H1 (cell line): ENCODE measurements around the gene FAM9B. TPM values are rescaled to one million over a fixed set of nuclear protein-coding genes. Genes with fewer than 3 reads are reported as not detected.

Experiments used
- CTCF ChIA-PET: fragments of 300-600 bp; sonication (Branson Sonifier 250); formaldehyde crosslinking; loops from one replicate; lab custom pipeline; 2021; ENCODE audit not compliant: partially characterized antibody; lab: Charles Lee
- POLR2A ChIA-PET: fragments of 300-600 bp; sonication (Branson Sonifier 250); formaldehyde crosslinking; loops from one replicate; lab custom pipeline; 2021; ENCODE audit warnings: inconsistent platforms; ENCODE audit not compliant: partially characterized antibody; lab: Charles Lee
- DNase-seq, 2 experiments: peaks; one replicate each; pipeline versions ENCODE4 v3.0.0 to v3.0.0-alpha.2; 2010 to 2022; ENCODE audit warnings: low spot score in 2 of 2, low read depth in 1 of 2, mixed read lengths in 1 of 2
- FAIRE-seq: peaks from 2 replicates; lab custom pipeline; 2011; peaks lifted over from hg19 to GRCh38; lab: Jason Lieb, UNC
- H2AFZ ChIP-seq: 2 replicates; pipeline ENCODE4 v1.8.1; 2012; ENCODE audit warnings: low read length, inconsistent platforms
- H2AK5ac ChIP-seq: 2 replicates; pipeline ENCODE4 v1.6.1; 2013; ENCODE audit warnings: low read depth, low read length
- H2BK120ac ChIP-seq: replicated peaks from 2 replicates; pipeline ENCODE3; 2013; ENCODE audit warnings: low read depth, low read length, inconsistent platforms
- H2BK12ac ChIP-seq: 2 replicates; pipeline ENCODE4 v1.6.1; 2013; ENCODE audit warnings: low read depth, low read length
- H2BK15ac ChIP-seq: 2 replicates; pipeline ENCODE4 v1.6.1; 2013; ENCODE audit warnings: low read length
- H2BK20ac ChIP-seq: 2 replicates; pipeline ENCODE4 v1.6.1; 2013; ENCODE audit warnings: low read length
- H2BK5ac ChIP-seq: 2 replicates; pipeline ENCODE4 v1.6.1; 2013; ENCODE audit warnings: low read depth, low read length
- H3K14ac ChIP-seq: 2 replicates; pipeline ENCODE4 v1.6.1; 2013; ENCODE audit warnings: inconsistent platforms; ENCODE audit not compliant: insufficient read length
- H3K18ac ChIP-seq: 2 replicates; pipeline ENCODE4 v1.6.1; 2013; ENCODE audit warnings: low read length; ENCODE audit errors: extremely low read depth
- H3K23ac ChIP-seq: 2 replicates; pipeline ENCODE4 v1.6.1; 2013; ENCODE audit warnings: inconsistent platforms; ENCODE audit not compliant: insufficient read length
- H3K23me2 ChIP-seq: 2 replicates; pipeline ENCODE4 v1.6.1; 2013; ENCODE audit warnings: low read depth, low read length
- H3K27ac ChIP-seq: 2 replicates; pipeline ENCODE4 v1.6.1; 2011; ENCODE audit warnings: low read depth, low read length, inconsistent platforms
- H3K27me3 ChIP-seq, 4 experiments: replicated peaks in 1 of 4; 1 replicate in 1 of 4; 2 replicates in 3 of 4; pipeline versions ENCODE4 v1.6.1 to v1.8.1; 2011 to 2013; ENCODE audit warnings: low read length in 3 of 4, mild to moderate bottlenecking in 3 of 4, inconsistent platforms in 2 of 4, mixed read lengths in 2 of 4, moderate library complexity in 1 of 4; ENCODE audit not compliant: control insufficient read depth in 3 of 4, insufficient read depth in 3 of 4; ENCODE audit errors: extremely low read depth in 1 of 4
- H3K36me3 ChIP-seq, 4 experiments: 2 replicates each; pipeline versions ENCODE4 v1.6.1 to v1.8.1; 2011 to 2013; ENCODE audit warnings: mild to moderate bottlenecking in 4 of 4, low read length in 3 of 4, moderate library complexity in 2 of 4, control low read depth in 1 of 4, inconsistent platforms in 1 of 4; ENCODE audit not compliant: insufficient read depth in 4 of 4, control insufficient read depth in 2 of 4
- H3K4ac ChIP-seq: replicated peaks from 2 replicates; pipeline ENCODE3; 2013; ENCODE audit warnings: low read length, low read depth, mixed read lengths, inconsistent platforms; ENCODE audit not compliant: insufficient read length
- H3K4me1 ChIP-seq, 4 experiments: replicated peaks in 1 of 4; 1 replicate in 1 of 4; 2 replicates in 3 of 4; pipeline versions ENCODE4 v1.6.1 to v1.8.1; 2011 to 2013; ENCODE audit warnings: low read length in 3 of 4, inconsistent platforms in 2 of 4, mixed read lengths in 1 of 4; ENCODE audit not compliant: insufficient read depth in 4 of 4, control insufficient read depth in 3 of 4
- H3K4me2 ChIP-seq, 2 experiments: 2 replicates each; pipeline versions ENCODE4 v1.6.1 to v1.8.1; 2011 to 2013; ENCODE audit warnings: low read depth in 2 of 2, low read length in 2 of 2, control low read depth in 1 of 2, inconsistent platforms in 1 of 2, mild to moderate bottlenecking in 1 of 2; ENCODE audit not compliant: insufficient read depth in 1 of 2
- H3K4me3 ChIP-seq, 4 experiments: fragments of 200-600, 300-600 bp in 1 of 4; sonication (generic), shearing (Covaris generic), sonication (Bioruptor Twin) in 1 of 4; 2 replicates each; pipeline versions ENCODE4 v1.5.1 to v1.8.1; 2011 to 2016; ENCODE audit warnings: low read length in 4 of 4, low read depth in 3 of 4, control low read depth in 2 of 4, inconsistent platforms in 2 of 4, mild to moderate bottlenecking in 2 of 4, mixed read lengths in 1 of 4, moderate library complexity in 1 of 4; ENCODE audit not compliant: insufficient read depth in 2 of 4; ENCODE audit errors: extremely low read depth in 1 of 4
- H3K56ac ChIP-seq: replicated peaks from 2 replicates; pipeline ENCODE3; 2013; ENCODE audit warnings: low read depth, mild to moderate bottlenecking, mixed read lengths, low read length, inconsistent platforms; ENCODE audit not compliant: insufficient read length
- H3K79me1 ChIP-seq: 2 replicates; pipeline ENCODE4 v1.6.1; 2013; ENCODE audit warnings: low read depth, low read length, control low read depth
- H3K79me2 ChIP-seq, 2 experiments: 2 replicates each; pipeline versions ENCODE4 v1.6.1 to v1.8.1; 2012 to 2013; ENCODE audit warnings: low read length in 2 of 2, mild to moderate bottlenecking in 2 of 2, inconsistent platforms in 1 of 2; ENCODE audit not compliant: insufficient read depth in 2 of 2, control insufficient read depth in 1 of 2
- H3K9ac ChIP-seq, 4 experiments: replicated peaks in 1 of 4; 1 replicate in 1 of 4; 2 replicates in 3 of 4; pipeline versions ENCODE4 v1.6.1 to v1.8.1; 2011 to 2013; ENCODE audit warnings: low read depth in 3 of 4, low read length in 3 of 4, control low read depth in 2 of 4, mild to moderate bottlenecking in 2 of 4, moderate library complexity in 2 of 4, inconsistent platforms in 1 of 4; ENCODE audit errors: extremely low read depth in 1 of 4
- H3K9me3 ChIP-seq, 2 experiments: 2 replicates each; pipeline versions ENCODE4 v1.6.1 to v1.8.1; 2012 to 2013; ENCODE audit warnings: mild to moderate bottlenecking in 2 of 2, moderate library complexity in 2 of 2, control low read depth in 1 of 2, inconsistent platforms in 1 of 2, low read depth in 1 of 2, low read length in 1 of 2, mixed read lengths in 1 of 2; ENCODE audit not compliant: insufficient read depth in 2 of 2
- H4K20me1 ChIP-seq, 2 experiments: replicated peaks in 1 of 2; 2 replicates each; pipeline versions ENCODE3 to v1.8.1; 2011 to 2013; ENCODE audit warnings: inconsistent platforms in 2 of 2, low read length in 2 of 2, mild to moderate bottlenecking in 1 of 2; ENCODE audit not compliant: insufficient read depth in 2 of 2, control insufficient read depth in 1 of 2
- H4K5ac ChIP-seq: 2 replicates; pipeline ENCODE4 v1.6.1; 2013; ENCODE audit warnings: low read length, low read depth, mixed read lengths, inconsistent platforms; ENCODE audit not compliant: insufficient read length
- H4K8ac ChIP-seq: 2 replicates; pipeline ENCODE4 v1.8.0; 2013; ENCODE audit warnings: mild to moderate bottlenecking, moderate library complexity, low read length, inconsistent platforms; ENCODE audit not compliant: insufficient read depth; ENCODE audit errors: extremely low read depth
- H4K91ac ChIP-seq: replicated peaks from 2 replicates; pipeline ENCODE3; 2013; ENCODE audit warnings: low read length, mixed read lengths, inconsistent platforms; ENCODE audit not compliant: insufficient read length
- CEBPB ChIP-seq: IDR thresholded peaks from 2 replicates; pipeline ENCODE4 v1.6.1; 2012; ENCODE audit warnings: low read depth, low read length
- EZH2 ChIP-seq: fragments of 200-600 bp; sonication (generic); IDR thresholded peaks from 2 replicates; pipeline ENCODE4 v1.7.1; 2012; ENCODE audit warnings: low read depth, mild to moderate bottlenecking, moderate library complexity, low read length, inconsistent platforms; ENCODE audit not compliant: severe bottlenecking
- SIN3A ChIP-seq, 2 experiments: IDR thresholded peaks in 1 of 2; conservative IDR thresholded peaks in 1 of 2; 2 replicates each; pipeline ENCODE4 v1.6.1; 2011 to 2012; ENCODE audit warnings: low read length in 2 of 2, improper control_type of control experiment in 1 of 2, low read depth in 1 of 2, mild to moderate bottlenecking in 1 of 2
- SIRT6 ChIP-seq: IDR thresholded peaks from one replicate; pipeline ENCODE4 v1.7.1; 2012; ENCODE audit warnings: low read length, inconsistent platforms
- ZNF274 ChIP-seq: IDR thresholded peaks from 2 replicates; pipeline ENCODE4 v1.7.0; 2012; ENCODE audit warnings: low read length, borderline replicate concordance; ENCODE audit errors: extremely low read depth
- WGBS, 2 experiments: shearing (Covaris generic) in 1 of 2; methylation state at CpG; one replicate each; pipeline versions ENCODE4 v1.1.6 to v1.1.7; 2013 to 2015; ENCODE audit warnings: low lambda C conversion rate in 2 of 2, mixed read lengths in 2 of 2, inconsistent platforms in 1 of 2, low coverage in 1 of 2, missing lambda C conversion rate in 1 of 2; ENCODE audit not compliant: insufficient replicate concordance in 2 of 2, insufficient coverage in 1 of 2, insufficient read length in 1 of 2; ENCODE audit errors: extremely low coverage in 1 of 2, missing lambda C conversion rate in 1 of 2; 5-methylcytosine and 5-hydroxymethylcytosine counted together
- polyA plus RNA-seq, 7 experiments: library from polyadenylated mRNA; depleted of rRNA in 3 of 7; stranded (reverse) in 5 of 7; unstranded in 2 of 7; fragments of >200 nt in 5 of 7; fragments of 200-250 nt in 2 of 7; gene quantifications; 1 replicate in 5 of 7; 2 replicates in 1 of 7; 4 replicates in 1 of 7; pipeline versions ENCODE4 v1.2.1 to v1.2.3, GENCODE V29; 2011 to 2013; ENCODE audit warnings: missing spikeins in 2 of 7, mixed read lengths in 2 of 7
- total RNA-seq: library from RNA; stranded (reverse); fragmentation: NEBNext Ultra II Directional; extraction: Animal tissue kit (Norgen Biotek cat#: 25700); gene quantifications from 2 replicates; pipeline ENCODE4 v1.2.1, GENCODE V29; 2021

FAM9B gene
- total and polyA plus RNA-seq, 2 of the 8 experiments (the other 6 are each of a cell fraction or from before 2014, with no cell fraction given) = not detected

DNA sequence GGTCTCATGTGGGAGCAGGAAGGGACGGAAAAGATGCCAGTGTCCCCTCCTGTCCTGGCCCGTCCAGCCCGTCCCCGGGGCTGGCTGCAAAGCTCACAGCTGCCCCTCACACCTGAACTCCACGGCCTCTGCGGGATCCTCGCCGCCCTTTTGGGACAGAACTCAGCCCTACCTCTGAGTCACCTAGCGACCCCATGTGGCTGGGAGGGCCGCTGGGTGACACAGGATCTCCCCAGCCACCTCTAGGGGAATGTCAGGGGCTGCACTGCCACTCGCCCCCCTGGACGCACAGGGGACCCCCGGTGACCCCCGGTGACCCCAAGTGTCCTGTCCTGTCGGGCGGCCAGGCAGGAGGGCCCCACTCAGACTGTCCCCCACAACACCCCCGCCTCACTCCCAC, 748 bp downstream of the FAM9B start:
- Histone ChIP-seq H3K4me1 (no peaks in the 10 kb centered on the region), H3K79me2 (no peaks in the 10 kb centered on the region), H3K18ac (no peak overlapping the region), H2AK5ac (no peak overlapping the region), H4K20me1 (no peaks in the 10 kb centered on the region), H3K4me2 (no peak overlapping the region), H3K23me2 (no peaks in the 10 kb centered on the region), H3K14ac (no peak overlapping the region), H3K56ac (no peak overlapping the region), H3K27ac (no peak overlapping the region), H3K4ac (no peak overlapping the region), H3K79me1 (no peaks in the 10 kb centered on the region), H4K91ac (no peak overlapping the region), H2BK120ac (no peak overlapping the region), H4K8ac (no peak overlapping the region), H3K23ac (no peak overlapping the region), H3K9ac (no peak overlapping the region), H3K9me3 (no peaks in the 10 kb centered on the region), H2AFZ (no peak overlapping the region), H2BK15ac (no peak overlapping the region), H3K4me3 (no peak overlapping the region), H2BK12ac (no peak overlapping the region), H3K36me3 (no peaks in the 10 kb centered on the region), H2BK20ac (no peak overlapping the region), H3K27me3 (no peaks in the 10 kb centered on the region), H4K5ac (no peak overlapping the region), H2BK5ac (no peak overlapping the region)
- TF ChIP-seq ZNF274 (no peak), EZH2 (no peak), CEBPB (no peak), SIN3A (conservative IDR thresholded peaks at IDR 0.05 in 1 of 2, IDR thresholded peaks at IDR 0.05 in 1 of 2; ENCODE audit: low read depth in 1 of 2, low read length in 2 of 2) (no peak), SIRT6 (no peak)
- no peak for FAIRE-seq
- WGBS, 2 experiments = no CpG with 5 or more reads among the region's 17 CpGs
- CTCF ChIA-PET = no interaction called here
- POLR2A ChIA-PET = no interaction called here
- DNase-seq = no peak
